Heart left ventricle (tissue), 13 donors: ENCODE measurements around the gene PRDM16.

ENCODE experiments used
- CTCF ChIP-seq, 12 donors: fragments of 200-600 bp; sonication (generic) in 4 of 12; IDR thresholded peaks; one replicate each; pipeline versions ENCODE4 v1.5.0 to v1.8.0; 2018 to 2022; ENCODE audit warnings: antibody characterized with exemption in 12 of 12, mild to moderate bottlenecking in 5 of 12
- POLR2A ChIP-seq, 2 donors: fragments of 450-650 bp; IDR thresholded peaks; one replicate each; pipeline ENCODE4 v1.6.1; 2017; ENCODE audit warnings: antibody characterized with exemption in 2 of 2, mild to moderate bottlenecking in 2 of 2, moderate library complexity in 2 of 2
- donor health status: ischemic (EF 13 %, LVEDD 7.1; RV severe dilation, severe dysfunction).
- donor health status: DM: no; HTN: yes; CAD: no.
- donor health status: DM: no; HTN: no; CAD: no.
- donor health status: ischemic (EF 25% LVEDD 6.9; RV normal size, moderate dysfunction).
- donor health status: ischemic (EF 25% LVEDD 5.7; RV mildly dilated, moderate dysfunction).
- donor health status: ischemic (EF 35%, LVEDD 5.7; RV mildly dilated, moderate dysfunction).
- donor health status: nonischemic (EF 11% LVEDD 7.7; RV severe dilation, severe dysfunction).
- donor health status: DM: yes; HTN: yes; CAD: no.
- donor health status: PGD.
- donor health status: ischemic (EF 29% LVEDD 5.4; RV normal size, mild dysfunction).
- donor health status: nonischemic (EF 23%, LVEDD 6.1; RV moderate dilation, normal function).

GRCh38 chr1:3251807-3252428 is 182.9 kb downstream of the PRDM16 start:
- TF ChIP-seq CTCF (IDR thresholded peaks at IDR 0.05): no peak
- TF ChIP-seq POLR2A (IDR thresholded peaks at IDR 0.05): no peak
